Hematopoietic multipotent progenitor cell treated with erythropoietin and hydrocortisone succinate and interleukin-3 and kit ligand, for 17 days (in vitro differentiated cells): ENCODE measurements around the gene SLC37A1.

ENCODE experiments used
- DNase-seq: peaks from one replicate; pipeline ENCODE4 v3.0.0-alpha.2; 2015; ENCODE audit warnings: low spot score

Gene SLC37A1

DNA sequence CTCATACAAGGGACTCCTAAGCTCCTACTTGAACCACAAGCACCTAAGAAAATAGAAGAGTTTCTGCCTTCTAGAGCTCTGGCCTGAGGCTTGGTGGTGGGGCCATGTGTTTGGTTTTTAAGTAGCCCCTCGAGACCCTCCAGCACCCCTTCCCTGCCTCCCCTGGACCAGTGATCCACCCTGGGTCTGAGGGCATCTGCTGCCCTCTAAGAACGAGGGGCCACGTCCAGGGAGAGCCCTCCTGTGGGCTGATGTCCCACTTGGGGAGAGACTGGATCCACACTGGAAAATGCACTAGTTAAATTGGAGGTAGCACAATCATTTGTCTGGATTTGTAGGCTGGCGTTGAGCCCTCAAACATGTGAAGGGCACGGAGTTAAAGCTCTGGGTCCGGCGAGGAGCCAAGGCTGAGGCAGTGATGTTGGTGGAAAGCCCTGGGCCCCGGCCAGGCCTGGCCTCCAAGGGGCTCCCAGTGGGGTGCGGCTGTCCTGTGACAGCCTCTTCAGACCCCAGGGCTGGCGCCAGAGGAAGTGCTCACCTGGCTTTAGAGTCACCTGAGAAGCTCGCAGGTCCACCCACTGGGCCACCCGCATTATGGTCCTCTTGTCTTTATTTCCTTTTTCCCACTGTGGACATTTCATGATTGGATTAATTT lies 65.2 kb downstream of the SLC37A1 start:
- DNase-seq: no peak

DNA sequence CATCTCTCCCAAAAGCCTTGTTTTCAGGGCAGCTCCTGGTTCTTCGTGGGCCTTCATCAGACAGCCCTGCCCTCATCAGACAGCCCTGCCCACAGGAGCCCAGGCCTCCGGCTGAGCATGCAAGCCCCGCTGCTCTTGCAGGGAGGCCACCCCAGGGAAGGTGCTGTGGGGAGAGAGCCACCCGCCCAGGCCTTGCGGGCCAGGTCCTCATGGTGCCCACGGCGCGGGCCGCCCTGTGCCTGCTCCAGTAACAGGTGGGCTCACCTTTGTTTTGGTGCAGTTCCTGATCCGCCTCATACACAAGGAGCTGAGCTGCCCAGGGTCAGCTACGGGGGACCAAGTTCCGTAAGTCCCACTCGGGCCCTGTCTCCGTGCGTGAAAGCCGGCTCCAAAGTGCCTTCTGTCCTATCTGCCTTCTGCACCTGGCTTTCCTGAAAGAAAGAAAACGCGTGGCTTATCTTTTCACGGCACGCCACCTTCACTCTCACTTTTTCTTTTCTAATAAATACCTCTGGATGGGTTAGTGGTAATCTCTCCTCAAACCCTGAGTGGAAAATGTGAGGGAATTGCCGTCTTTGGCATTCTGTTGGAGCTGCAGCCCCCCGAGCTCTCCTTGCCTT lies 65.9 kb downstream of the SLC37A1 start:
- DNase-seq: no peak

DNA sequence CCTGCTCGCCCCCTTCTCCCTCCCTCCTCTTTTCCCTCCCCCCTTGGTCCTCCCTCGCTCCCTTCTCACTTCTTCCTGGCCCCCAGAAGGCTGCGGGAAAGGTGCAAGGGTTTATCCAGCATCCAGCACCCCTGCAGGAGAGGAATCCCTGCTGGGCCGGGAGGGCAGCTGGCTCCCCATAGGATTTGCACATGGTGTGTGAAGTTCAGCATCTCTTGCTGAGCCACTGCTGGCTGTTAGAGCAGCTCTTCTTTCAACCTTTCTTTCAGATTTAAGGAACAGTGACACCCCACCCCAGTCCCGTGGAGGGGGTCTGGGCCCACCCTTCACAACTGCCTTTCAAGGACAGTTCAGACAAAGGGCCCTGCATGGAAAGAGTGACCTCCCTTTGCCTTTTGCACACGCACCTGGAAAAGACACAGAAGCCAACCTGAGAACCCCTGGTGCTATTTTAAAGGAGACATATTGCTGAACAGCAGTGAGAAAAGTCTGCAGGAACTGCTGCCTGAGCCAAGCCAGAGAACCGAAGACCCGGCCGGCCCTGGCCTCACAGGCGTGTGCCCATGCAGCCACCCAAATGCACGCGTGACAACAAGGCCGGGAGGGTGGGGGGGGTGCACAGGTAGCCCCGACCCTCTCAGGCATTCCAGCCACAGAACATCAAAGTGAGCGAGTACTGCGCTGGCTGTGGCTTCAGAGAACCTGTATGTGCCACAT lies 66.6 kb downstream of the SLC37A1 start:
- DNase-seq: no peak

DNA sequence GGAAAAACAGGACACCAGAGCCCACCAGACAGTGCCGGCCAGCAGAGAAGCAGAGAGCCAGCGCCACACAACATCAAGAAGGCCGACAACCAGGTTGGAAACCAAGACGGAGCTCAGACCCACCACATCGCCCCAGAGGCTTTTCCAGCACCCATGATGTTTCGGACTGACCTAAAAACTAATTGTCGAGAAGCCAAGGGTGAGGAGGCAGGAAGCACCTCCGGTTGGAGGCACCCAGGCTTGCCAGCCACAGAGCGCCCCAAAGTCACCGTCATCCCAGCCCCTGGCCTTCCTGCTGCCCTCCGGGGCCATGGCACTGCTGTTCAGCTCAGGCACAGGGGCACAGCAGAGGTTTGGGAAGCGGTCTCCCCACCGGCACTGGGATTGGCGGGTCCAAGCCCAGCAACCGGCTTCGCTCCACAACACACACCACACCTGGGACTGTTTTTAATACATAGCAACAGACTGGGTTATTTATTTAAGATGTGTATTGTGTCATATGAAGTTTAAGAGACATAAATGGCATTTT lies 67.2 kb downstream of the SLC37A1 start:
- no peak for DNase-seq

DNA sequence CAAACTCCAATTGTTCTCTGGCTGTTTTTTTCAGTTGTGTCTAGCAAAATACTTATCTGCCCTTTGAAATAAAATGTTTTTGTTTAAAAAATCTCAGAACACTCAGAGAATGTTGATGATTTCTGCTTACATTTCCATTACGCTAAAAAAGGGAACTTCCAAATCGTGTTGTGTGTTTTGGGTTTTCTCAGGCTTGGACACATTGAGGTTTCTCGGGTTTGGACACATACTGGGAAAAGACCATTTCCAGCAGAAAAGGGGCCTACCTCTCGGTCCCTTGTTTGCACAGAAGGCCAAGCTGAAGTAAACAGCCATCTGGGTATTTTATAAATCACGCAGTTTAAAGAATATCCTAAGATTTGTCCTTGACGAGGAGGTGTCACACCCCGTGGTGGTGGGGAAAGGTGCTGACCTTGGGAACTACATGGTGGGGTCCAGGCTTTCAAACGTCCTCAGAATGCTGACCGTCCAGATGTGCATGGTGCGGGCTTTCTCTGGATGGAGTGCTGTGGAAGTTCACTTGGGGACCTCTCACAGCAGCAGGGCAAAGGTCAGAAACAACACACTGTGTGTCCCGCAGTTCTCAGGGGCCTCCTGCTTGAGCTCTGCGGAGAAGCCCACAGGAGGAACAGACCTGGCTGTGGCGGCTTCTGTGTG lies 67.8 kb downstream of the SLC37A1 start:
- DNase-seq: no peak

DNA sequence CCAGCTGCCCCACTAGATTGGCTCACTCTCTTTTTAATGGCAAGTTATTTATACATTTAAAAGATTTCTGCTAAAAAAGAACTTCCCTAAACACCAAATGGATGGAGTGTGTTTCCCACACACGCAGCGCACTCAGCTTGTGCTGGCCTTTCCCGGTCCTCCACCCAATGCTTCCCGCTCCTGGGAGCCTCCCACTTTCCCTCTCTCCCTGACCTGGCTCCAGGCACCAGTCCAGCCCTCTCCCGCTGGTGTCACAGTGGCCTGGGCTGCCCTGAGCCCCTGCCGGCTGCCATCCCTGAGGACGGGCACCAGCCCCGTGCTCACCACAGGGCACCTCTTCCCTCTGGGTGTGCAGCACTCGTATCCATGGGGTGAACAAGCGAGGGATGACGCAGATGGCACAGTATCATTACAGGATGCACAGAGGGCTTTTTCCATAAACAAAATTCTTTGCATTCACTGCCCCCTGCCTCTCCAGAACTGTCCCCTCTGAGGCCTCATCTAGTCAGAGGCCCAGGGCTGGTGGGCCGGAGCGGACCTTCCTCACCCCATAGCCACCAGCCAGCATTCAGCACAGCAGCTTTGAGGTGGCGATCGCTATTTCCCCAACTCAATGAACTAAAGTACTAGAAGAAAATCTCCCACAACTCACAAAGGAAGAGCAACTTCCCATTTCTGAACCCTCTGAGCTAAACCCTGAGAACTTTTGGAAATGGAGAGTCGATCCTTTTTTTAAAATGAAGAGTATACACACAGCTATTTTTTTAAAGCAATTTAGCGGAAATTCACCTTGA lies 68.5 kb downstream of the SLC37A1 start:
- DNase-seq: no peak

DNA sequence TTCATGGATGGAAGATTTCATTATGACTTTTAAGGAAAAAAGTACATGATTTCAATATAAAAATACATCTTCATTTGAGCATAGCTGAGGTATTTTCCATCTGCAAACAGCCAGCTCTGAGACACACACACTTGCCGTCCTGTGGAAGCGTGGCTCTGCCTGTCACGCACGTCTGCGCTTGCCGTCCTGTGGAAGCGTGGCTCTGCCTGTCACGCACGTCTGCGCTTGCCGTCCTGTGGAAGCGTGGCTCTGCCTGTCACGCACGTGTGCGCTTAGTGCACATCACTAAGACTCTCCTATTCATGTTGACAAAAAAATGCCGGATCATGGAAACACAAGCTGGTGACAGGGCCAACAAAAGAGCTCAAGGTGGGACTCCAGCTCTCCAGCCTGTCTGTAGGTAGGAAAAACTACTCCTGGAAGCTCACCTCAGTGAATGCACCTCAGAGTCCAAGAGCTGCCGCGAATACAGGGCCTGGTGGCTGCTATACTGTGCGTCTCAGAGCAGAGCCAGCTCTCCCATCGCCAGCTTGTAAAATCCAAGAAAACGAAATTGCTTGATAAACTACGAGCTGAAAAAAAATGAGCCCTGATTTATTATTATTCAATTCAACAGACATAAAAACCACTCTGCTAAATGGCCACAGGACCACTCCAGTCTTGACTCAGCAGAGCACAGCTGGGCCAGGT lies 69.3 kb downstream of the SLC37A1 start:
- no peak for DNase-seq

DNA sequence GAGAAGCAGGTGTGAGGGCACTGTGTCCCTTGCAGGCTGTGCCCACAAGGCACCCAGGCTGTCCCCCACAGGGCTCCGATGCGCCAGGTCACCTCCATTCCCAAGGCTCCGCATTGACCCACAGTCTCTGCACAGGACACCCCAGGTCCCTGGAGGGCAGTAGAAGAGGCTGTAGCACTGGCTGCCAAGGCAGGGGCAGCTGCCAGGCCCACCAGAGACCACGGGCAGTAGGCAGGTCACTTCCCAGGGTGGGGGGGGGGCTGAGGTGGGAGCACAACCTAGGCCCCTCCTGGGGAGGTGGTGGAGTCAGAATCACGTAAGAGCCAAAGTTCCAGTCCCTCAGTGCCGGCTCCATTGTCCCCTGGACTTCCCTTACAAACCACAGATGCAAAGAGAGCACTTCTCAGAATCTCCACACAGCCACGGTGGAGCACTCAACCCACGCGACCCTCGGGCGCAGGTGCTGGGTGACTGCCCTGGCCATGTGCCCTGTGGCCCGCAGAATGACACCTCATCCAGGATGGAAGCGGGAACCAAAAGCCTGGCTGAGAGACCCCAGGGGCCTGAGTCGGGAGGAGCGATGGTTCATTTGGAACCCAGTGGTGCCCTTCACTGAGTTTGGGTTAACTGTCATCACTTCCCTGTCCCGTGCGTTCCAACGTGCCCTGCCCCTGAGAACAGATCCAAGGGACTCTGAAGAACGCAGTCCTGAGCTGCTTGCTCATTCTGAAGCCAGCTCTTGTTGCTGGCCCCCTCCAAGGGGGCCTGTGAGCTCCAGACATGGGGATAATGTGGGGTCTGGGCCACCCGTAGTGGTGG lies 70.0 kb downstream of the SLC37A1 start:
- no peak for DNase-seq

DNA sequence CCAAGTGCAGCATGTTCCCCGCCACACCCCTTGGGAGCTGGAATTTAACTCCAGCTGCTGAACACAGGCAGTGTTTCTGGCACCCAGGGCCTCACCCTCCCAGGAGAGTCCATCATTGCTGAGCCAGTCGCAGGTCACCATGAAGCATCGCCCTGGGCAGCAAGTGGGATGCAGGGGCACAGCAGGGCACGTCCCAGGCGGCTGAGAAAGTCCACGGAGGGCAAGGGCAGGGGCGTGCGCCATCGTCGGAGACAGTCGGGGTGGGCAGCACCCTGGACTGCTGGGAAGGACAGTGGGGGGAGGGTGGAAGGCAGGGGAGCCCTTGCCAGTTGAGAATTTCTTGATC lies 70.6 kb downstream of the SLC37A1 start:
- no peak for DNase-seq

DNA sequence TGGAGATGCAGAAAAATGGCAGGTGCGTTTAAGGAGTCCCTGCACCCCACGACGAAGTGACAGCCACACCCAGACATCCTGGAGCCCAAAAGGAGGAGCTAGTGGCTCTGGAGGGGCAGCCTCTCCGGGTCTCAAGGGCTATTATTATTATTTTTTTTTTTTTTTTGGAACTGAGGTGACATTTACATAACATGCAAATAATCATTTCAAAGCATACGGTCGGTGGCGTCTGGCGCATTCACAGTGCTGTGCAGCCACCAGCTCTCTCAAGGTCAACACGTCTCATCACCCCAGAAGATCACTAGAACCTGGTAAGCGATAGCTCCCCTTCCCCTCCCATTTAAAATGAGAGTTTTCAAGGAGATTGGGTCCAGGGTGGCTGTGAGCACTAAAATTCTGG lies 72.2 kb downstream of the SLC37A1 start:
- DNase-seq: no peak

DNA sequence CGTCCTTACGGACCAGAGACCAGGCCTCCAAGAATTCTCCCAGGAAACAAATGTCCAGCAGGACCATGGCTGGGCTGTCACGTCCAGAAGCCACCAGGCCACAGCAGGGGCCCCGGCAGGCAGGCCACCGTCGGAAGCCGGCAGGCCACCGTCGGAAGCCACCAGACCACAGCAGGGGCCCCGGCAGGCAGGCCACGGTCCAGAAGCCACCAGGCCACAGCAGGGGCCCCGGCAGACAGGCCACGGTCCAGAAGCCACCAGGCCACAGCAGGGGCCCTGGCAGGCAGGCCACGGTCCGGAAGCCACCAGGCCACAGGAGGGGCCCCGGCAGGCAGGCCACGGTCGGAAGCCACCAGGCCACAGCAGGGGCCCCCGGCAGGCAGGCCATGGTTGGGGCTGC lies 72.8 kb downstream of the SLC37A1 start:
- no peak for DNase-seq

DNA sequence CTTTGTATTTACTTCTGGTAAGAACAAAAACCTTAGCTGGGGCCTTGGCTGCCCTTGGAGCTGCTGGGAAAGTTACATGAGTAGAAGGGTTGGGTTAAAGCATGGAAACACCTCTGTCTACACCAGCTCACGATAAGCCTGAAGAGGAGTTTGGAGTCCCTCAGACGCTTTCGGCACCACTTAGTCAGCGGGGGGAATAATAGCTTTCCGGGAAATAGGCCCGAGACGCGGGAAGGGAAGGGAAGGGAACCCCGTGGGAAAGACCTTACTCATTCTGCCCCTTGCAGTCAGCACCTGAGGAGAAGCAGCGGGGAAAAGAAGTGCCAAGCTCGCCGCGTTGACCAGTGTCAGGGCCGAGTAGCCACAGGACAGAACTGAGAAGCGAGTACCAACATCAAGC lies 73.4 kb downstream of the SLC37A1 start:
- DNase-seq: no peak

DNA sequence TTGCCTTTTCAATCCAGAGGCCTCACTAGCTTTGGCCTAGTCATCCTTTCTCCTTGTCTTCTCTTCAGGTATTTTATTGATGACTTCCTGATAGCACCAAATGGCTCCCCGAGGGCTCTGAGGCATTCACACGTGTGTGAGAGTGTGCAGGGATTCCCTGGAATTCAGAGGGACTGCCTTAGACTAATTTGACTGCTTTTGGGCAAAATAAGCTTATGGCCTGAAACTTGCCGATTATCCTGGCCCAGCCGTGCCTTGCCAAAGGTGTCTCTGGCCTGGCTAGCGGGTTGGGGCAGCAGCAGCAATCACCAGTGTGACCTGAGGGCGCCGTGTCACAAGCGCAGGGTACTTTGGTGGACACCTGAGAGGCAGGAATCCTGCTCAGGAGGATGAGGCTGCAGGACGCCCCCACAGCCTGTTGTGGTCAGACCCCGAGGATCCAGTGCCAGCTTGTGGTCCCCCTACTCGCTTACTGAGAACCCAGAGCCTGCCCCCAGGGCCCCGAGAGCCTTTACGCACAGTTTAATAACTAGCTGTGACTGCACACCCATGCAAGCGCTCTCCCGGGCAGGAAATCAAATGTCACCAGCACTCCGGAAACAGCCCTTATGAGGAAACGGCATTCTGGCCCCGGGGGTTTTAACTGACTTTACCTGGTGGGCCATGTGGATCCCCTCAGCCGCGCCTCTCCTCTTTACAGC lies 76.9 kb downstream of the SLC37A1 start:
- DNase-seq: no peak

DNA sequence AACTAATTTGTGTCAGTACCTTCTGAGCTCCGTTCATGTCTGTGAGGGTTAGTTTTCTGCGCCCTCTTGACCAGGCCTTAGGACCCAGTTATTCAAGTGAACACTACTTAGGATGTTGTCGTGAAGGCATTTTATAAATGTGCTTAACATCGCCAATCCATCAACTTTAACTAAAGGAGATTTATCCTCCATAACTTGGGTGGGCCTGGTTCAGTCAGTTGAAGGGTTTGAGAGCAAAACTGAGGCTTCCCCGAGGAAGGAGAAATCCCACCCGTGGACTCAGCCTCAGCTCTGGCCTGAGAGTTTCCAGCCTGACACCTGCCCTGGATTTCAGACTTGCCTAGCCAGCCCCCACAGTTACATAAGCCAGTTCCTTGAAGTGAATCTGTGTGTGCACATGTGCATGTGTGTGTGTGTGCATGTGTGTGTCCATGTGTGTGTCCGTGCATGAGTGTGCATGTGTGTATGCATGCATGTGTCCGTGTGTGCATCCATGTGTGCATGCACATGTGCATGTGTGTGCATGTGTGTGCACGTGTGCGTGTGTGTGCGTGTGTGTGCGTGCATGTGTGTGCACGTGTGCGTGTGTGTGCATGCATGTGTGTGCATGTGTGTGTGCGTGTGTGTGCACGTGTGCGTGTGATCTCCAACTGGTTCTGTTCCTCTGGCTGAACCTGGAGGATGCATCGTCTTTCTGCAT lies 77.7 kb downstream of the SLC37A1 start:
- no peak for DNase-seq

DNA sequence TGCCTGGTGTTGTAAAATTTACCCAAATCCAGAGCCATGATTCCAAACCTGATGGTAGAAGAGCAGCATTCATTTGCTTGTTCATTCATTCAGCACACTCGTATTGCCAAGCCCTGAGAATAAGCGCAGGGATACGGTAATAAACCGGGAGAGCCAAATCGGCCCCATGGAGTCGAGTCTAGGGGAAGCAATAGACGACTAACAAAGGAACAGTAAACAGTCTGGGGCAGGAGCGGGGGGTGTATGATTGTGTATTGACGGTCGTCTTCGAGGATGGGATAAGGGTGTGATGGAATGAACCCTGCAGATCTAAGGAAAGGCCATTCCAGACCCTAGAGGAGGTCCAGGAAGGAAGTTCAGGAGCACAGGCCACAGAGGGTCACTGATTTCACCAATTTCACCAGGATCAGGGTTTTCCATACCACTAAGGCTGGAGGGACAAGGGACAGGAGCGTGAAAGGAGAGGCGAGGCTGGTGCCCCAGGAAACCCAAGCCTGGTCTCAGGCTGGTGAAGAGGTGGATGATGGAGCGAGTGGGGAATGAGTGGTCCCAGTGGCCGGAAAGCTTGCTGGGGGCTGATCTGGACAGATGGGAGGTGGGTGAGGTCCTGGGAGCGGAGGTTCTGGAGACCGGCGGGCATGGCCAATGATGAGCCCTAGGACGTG lies 78.6 kb downstream of the SLC37A1 start:
- DNase-seq: no peak

DNA sequence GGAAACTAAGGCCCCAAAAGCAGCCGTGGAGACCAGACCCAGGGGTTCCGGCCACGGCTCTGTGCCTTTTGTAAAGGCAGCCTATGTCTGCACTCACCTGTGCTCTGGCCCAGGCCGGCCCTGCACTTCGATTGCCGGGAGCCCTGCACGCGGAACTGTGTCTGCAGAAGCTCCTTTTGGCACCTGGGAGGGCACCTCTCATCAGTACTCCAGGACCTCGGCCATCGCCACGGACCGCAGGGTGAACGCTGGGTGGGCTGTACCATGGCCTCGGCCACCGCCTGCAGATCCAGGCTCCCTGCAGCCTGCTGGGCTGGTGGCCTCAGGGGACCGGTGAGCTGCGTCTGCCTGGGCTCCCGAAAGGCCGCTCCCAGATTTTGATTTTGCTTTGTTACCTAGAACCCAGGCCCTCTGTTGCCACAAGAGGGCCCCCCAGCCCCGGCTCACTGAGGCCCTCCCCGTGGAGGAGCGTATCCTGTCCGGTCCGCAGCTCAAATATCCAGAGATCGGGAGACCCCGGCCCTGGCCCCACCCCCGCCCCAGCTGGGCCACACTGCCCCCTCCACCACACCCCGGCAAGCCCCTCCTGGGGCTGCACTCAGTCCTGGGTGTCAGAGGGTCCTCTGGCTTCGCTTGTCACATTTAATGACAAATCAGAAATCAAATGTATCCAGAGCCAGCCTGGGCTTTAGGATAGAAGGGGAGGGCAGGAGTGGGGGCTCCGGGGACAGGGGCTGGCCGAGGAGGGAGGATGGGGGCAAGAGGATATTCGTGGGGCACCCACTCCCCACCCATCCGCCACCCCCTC lies 79.6 kb downstream of the SLC37A1 start:
- no peak for DNase-seq

DNA sequence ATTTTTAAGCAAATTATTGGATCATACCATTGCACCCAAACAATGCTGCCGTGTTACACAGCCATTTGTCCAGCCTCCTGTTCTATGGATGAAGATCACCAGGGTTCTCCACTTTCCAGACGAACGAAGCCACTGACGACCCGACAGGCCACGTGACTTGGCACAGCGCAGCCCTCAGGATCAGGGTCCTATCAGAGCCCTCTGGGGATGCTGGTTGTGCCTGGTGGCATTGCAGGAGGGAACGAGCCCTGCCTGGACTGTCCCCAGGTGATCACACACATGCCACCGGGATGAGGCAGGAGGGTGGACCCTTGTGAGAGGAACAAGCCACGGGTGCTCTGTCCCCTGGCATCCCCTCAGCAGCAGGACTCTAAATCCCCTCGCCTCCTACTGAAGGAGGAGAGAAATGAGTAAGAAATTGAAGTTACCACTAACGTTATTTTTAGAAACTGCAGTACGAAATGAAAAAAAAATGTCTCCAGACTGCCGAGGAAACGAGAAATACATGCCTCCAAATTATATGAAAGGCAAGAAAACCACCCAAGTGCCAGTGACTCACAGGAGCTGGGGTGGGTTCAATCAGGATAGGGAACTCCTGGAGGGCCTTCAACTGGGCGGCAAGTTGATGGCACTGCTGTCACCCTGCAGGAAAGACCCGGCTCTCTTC lies 81.1 kb downstream of the SLC37A1 start:
- no peak for DNase-seq
